ENCODE measurements around the gene HDAC4. TPM values are rescaled to one million over a fixed set of nuclear protein-coding genes. Genes with fewer than 3 reads are reported as not detected.

Gene HDAC4
- total RNA-seq, 1 experiment from 2014 or later = 40.1 TPM

DNA sequence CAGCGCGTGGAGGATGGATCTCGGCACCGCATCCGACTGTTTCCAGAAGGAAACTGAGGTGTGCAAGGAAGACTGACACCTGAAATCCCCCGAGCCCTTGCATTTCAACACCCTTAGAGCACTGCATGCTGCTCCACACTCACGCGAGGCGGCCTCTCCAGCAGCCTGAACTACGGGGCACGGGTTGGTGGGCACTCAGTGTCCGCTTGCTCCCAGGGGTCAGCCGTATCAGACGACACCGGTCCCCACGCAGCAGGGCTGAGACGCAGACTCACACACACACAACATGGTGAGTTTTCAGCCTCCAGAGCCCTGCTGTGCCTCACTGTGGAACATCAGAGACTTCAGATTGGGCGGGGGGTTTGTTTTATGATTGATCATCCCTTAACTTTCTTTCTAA, 283.0 kb downstream of the HDAC4 start:
- TF ChIP-seq CTCF (IDR thresholded peaks at IDR 0.05) (no peak), SIN3A (IDR thresholded peaks at IDR 0.05; ENCODE audit: borderline replicate concordance, insufficient read depth, low read depth, low read length) (no peak), TCF7L2 (IDR thresholded peaks at IDR 0.05; ENCODE audit: low read depth, low read length) (no peak), POLR2AphosphoS5 (IDR thresholded peaks at IDR 0.05; ENCODE audit: low read depth, low read length) (no peak), REST (IDR thresholded peaks at IDR 0.05; ENCODE audit: insufficient read depth in 1 of 2, low read depth in 2 of 2, low read length in 1 of 2) (no peak)
- intact Hi-C loops (cut with micrococcal nuclease; ENCODE audit: unreplicated experiment) = no loop called here
- Histone ChIP-seq H3K9me3 (ENCODE audit: control insufficient read depth, insufficient read depth, low read depth, low read length) (no peaks in the 10 kb centered on the region), H3K4me3 (ENCODE audit: low read depth in 2 of 2, low read length in 2 of 2) (no peak overlapping the region), H3K27me3 (ENCODE audit: control insufficient read depth, insufficient read depth, low read length) (no peaks in the 10 kb centered on the region), H3K36me3 (ENCODE audit: control insufficient read depth, insufficient read depth, low read length) (no peaks in the 10 kb centered on the region), H3K27ac (ENCODE audit: low read length) (no peak overlapping the region), H3K4me1 (ENCODE audit: control insufficient read depth, insufficient read depth, low read length) (no peaks in the 10 kb centered on the region)
- ChIA-PET CTCF (no interaction called here), POLR2A (interaction anchor here (0.6 kb wide), 1 partner anchor 90 kb away, joined by 5 read pairs; no protein-coding TSS in a partner anchor)
- ATAC-seq (no peak), DNase-seq (ENCODE audit: low read depth, low spot score) (no peak)
- in situ Hi-C loops (cut with HindIII; ENCODE audit: low pct_unique_long_range_greater_than_20kb, low sequenced_read_pairs) = no loop called here
- no TSS peak for BruUV-seq (replicated peaks)

- POLR2A ChIA-PET = no interaction called here
Measured at GRCh38 chr2:239116456-239117246, 284.2 kb downstream of the HDAC4 start.

More at GRCh38 chr2:239116456-239117246, 284.2 kb downstream of the HDAC4 start:
- Histone ChIP-seq H3K27ac (ENCODE audit: low read length) (no peak overlapping the region), H3K4me3 (ENCODE audit: low read depth in 2 of 2, low read length in 2 of 2) (no peak overlapping the region), H3K4me1 (ENCODE audit: control insufficient read depth, insufficient read depth, low read length) (no peaks in the 10 kb centered on the region), H3K27me3 (ENCODE audit: control insufficient read depth, insufficient read depth, low read length) (no peaks in the 10 kb centered on the region), H3K9me3 (ENCODE audit: control insufficient read depth, insufficient read depth, low read depth, low read length) (no peaks in the 10 kb centered on the region), H3K36me3 (ENCODE audit: control insufficient read depth, insufficient read depth, low read length) (no peaks in the 10 kb centered on the region)
- no peak for TF ChIP-seq SIN3A (IDR thresholded peaks at IDR 0.05; ENCODE audit: borderline replicate concordance, insufficient read depth, low read depth, low read length)
- no peak for TF ChIP-seq CTCF (IDR thresholded peaks at IDR 0.05)
- in situ Hi-C loops (cut with HindIII; ENCODE audit: low pct_unique_long_range_greater_than_20kb, low sequenced_read_pairs) (no loop called here), intact Hi-C loops (cut with micrococcal nuclease; ENCODE audit: unreplicated experiment) (no loop called here)
- DNase-seq (ENCODE audit: low read depth, low spot score) (no peak), ATAC-seq (no peak)
- CTCF ChIA-PET = no interaction called here
- BruUV-seq (replicated peaks) = no TSS peak
